ENCODE data around the gene WSB1. TPM values are rescaled to one million over a fixed set of nuclear protein-coding genes. Genes with fewer than 3 reads are reported as not detected.
"Not testable (repeated sequence)": the region's sequence is repeated elsewhere in the genome, so short reads cannot be mapped to it uniquely, and the experiment has no call there.

The WSB1 gene
- total and polyA plus RNA-seq, 2 donors (not counting 1 experiment from before 2014, with no cell fraction given), result 123 to 217 TPM

DNA sequence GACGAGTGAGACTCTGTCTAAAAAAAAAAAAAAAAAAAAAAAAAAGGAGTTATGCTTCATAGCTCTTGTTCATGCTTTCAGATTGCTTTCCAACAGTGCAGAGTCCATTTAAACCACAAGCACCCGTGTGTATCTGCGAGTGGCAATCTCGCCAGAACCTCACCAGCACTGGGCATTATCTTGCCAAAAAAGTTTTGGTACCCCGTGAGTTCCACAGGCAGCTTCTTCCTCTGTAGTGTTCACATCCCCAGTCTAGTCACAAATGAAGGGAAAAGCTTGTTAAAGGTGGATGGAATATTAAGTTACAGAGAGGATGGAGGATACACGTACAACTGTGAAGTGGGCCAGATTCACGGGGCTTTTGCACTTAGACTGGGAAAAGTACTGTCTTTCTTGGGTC lies 33.5 kb downstream of the WSB1 start:
- 87% methylated on average over 5 of the region's 7 CpGs for WGBS (ENCODE audit: insufficient coverage)
- POLR2A ChIA-PET, result no interaction called here
- CTCF ChIA-PET, result interaction anchor here (0.6 to 3.8 kb wide), 7 partner anchors 9 to 273 kb away, joined by 3 to 17 read pairs (median 4); no protein-coding TSS in a partner anchor

DNA sequence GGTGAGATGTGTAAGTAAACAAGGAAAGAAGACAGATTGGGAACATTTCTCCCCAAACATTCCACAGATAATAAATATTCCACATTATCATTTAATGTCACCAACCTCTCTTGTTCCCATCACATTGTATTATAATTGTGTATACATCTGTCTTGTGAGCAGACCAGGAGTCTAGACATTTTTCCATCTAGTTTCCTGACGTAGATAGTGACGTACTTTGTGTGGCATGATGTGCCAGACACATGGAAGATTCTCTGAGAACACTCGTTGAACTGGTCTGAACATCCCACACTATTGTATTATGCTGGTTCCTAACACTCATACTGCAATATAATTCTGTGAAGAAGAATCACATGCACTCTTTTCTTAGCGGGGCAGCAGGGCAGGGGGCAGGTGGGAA lies 34.0 kb downstream of the WSB1 start:
- H3K79me2 ChIP-seq (ENCODE audit: control insufficient read depth, insufficient read depth, low read length), result no peaks in the 10 kb centered on the region
- DNase-seq (no peak), ATAC-seq (ENCODE audit: low read depth) (no peak)
- Mint-ChIP-seq H3K27ac (no peak overlapping the region), H3K4me1 (peaks cover 20% of the 10 kb centered on the region), H3K27me3 (no peaks in the 10 kb centered on the region), H3K4me3 (no peak overlapping the region), H3K9me3 (ENCODE audit: insufficient read depth) (no peaks in the 10 kb centered on the region)
- ChIA-PET CTCF (interaction anchor here (0.6 to 3.8 kb wide), 3 partner anchors 16 to 132 kb away, joined by 4 to 17 read pairs (median 4); no protein-coding TSS in a partner anchor), POLR2A (no interaction called here)
- intact Hi-C loops (cut with micrococcal nuclease), result no loop called here
- H4K20me1 ChIP-seq (ENCODE audit: control insufficient read depth, insufficient read depth, low read length, poor library complexity, severe bottlenecking), result no peaks in the 10 kb centered on the region
- H2AFZ ChIP-seq (ENCODE audit: insufficient read depth, low read depth, low read length, poor library complexity, severe bottlenecking), result no peak overlapping the region
- no peak overlapping the region for H3K4me2 ChIP-seq (replicated peaks; ENCODE audit: low read depth, low read length, poor library complexity, severe bottlenecking)
- H3K9ac ChIP-seq (ENCODE audit: low read length), result no peak overlapping the region
- 93% methylated on average over 3 of the region's 4 CpGs for WGBS (ENCODE audit: insufficient coverage)
- TF ChIP-seq CTCF (IDR thresholded peaks at IDR 0.05), result no peak
- TF ChIP-seq EZH2 (IDR thresholded peaks at IDR 0.05; ENCODE audit: borderline replicate concordance, insufficient read depth, low read depth, low read length, poor library complexity, severe bottlenecking), result no peak
- no peak overlapping the region for H3K27ac ChIP-seq (ENCODE audit: low read length in 2 of 2)
- no peak overlapping the region for H3K4me3 ChIP-seq (ENCODE audit: control extremely low read depth in 1 of 5, extremely low read depth in 1 of 5, insufficient read depth in 1 of 5, low read depth in 2 of 5, low read length in 4 of 5)
- no peaks in the 10 kb centered on the region for H3K27me3 ChIP-seq (replicated peaks in 1 of 4; ENCODE audit: control extremely low read depth in 1 of 4, control insufficient read depth in 3 of 4, insufficient read depth in 4 of 4, low read length in 3 of 4)
- H3K9me3 ChIP-seq (ENCODE audit: control extremely low read depth in 1 of 3, control insufficient read depth in 2 of 3, insufficient read depth in 1 of 3, low read length in 2 of 3), result no peaks in the 10 kb centered on the region
- peaks cover 5 to 9% of the 10 kb centered on the region in 2 donors for H3K4me1 ChIP-seq (ENCODE audit: control insufficient read depth in 2 of 2, insufficient read depth in 2 of 2, low read length in 2 of 2)
- H3K36me3 ChIP-seq (replicated peaks in 1 of 2; ENCODE audit: control extremely low read depth in 1 of 2, control insufficient read depth in 1 of 2, extremely low read depth in 1 of 2, insufficient read depth in 2 of 2, low read length in 1 of 2), result no peaks in the 10 kb centered on the region

More for the DNA sequence above, 33.5 kb downstream of the WSB1 start:
- no peaks in the 10 kb centered on the region for H4K20me1 ChIP-seq (ENCODE audit: control insufficient read depth, insufficient read depth, low read length, poor library complexity, severe bottlenecking)
- no peaks in the 10 kb centered on the region for H3K27me3 Mint-ChIP-seq
- H3K9me3 ChIP-seq (ENCODE audit: control extremely low read depth in 1 of 3, control insufficient read depth in 2 of 3, insufficient read depth in 1 of 3, low read length in 2 of 3), result no peaks in the 10 kb centered on the region
- H3K27ac ChIP-seq (ENCODE audit: low read length in 2 of 2), result no peak overlapping the region
- intact Hi-C loops (cut with micrococcal nuclease), result no loop called here
- no peak overlapping the region for H3K4me2 ChIP-seq (replicated peaks; ENCODE audit: low read depth, low read length, poor library complexity, severe bottlenecking)
- no peak overlapping the region for H3K27ac Mint-ChIP-seq
- H2AFZ ChIP-seq (ENCODE audit: insufficient read depth, low read depth, low read length, poor library complexity, severe bottlenecking), result no peak overlapping the region
- no peak overlapping the region for H3K9ac ChIP-seq (ENCODE audit: low read length)
- no peak overlapping the region for H3K4me3 ChIP-seq (ENCODE audit: control extremely low read depth in 1 of 5, extremely low read depth in 1 of 5, insufficient read depth in 1 of 5, low read depth in 2 of 5, low read length in 4 of 5)
- H3K79me2 ChIP-seq (ENCODE audit: control insufficient read depth, insufficient read depth, low read length), result no peaks in the 10 kb centered on the region
- DNase-seq (no peak), ATAC-seq (ENCODE audit: low read depth) (no peak)
- H3K4me3 Mint-ChIP-seq, result no peak overlapping the region
- TF ChIP-seq EZH2 (IDR thresholded peaks at IDR 0.05; ENCODE audit: borderline replicate concordance, insufficient read depth, low read depth, low read length, poor library complexity, severe bottlenecking), result no peak
- TF ChIP-seq CTCF (IDR thresholded peaks at IDR 0.05), result no peak
- no peaks in the 10 kb centered on the region for H3K9me3 Mint-ChIP-seq (ENCODE audit: insufficient read depth)
- peaks cover 5 to 6% of the 10 kb centered on the region in 2 donors for H3K4me1 ChIP-seq (ENCODE audit: control insufficient read depth in 2 of 2, insufficient read depth in 2 of 2, low read length in 2 of 2)
- H3K27me3 ChIP-seq (replicated peaks in 1 of 4; ENCODE audit: control extremely low read depth in 1 of 4, control insufficient read depth in 3 of 4, insufficient read depth in 4 of 4, low read length in 3 of 4), result no peaks in the 10 kb centered on the region
- H3K36me3 ChIP-seq (replicated peaks in 1 of 2; ENCODE audit: control extremely low read depth in 1 of 2, control insufficient read depth in 1 of 2, extremely low read depth in 1 of 2, insufficient read depth in 2 of 2, low read length in 1 of 2), result no peaks in the 10 kb centered on the region
- peaks cover 16% of the 10 kb centered on the region for H3K4me1 Mint-ChIP-seq

- 97% methylated on average over 6 of the region's 9 CpGs for WGBS (ENCODE audit: insufficient coverage)
- intact Hi-C loops (cut with micrococcal nuclease); H3K4me3 Mint-ChIP-seq; H3K79me2 ChIP-seq (ENCODE audit: control insufficient read depth, insufficient read depth, low read length); H3K27me3 ChIP-seq (replicated peaks in 1 of 4; ENCODE audit: control extremely low read depth in 1 of 4, control insufficient read depth in 3 of 4, insufficient read depth in 4 of 4, low read length in 3 of 4); H3K9me3 ChIP-seq (ENCODE audit: control extremely low read depth in 1 of 3, control insufficient read depth in 2 of 3, insufficient read depth in 1 of 3, low read length in 2 of 3); H3K4me3 ChIP-seq (ENCODE audit: control extremely low read depth in 1 of 5, extremely low read depth in 1 of 5, insufficient read depth in 1 of 5, low read depth in 2 of 5, low read length in 4 of 5); H3K27ac ChIP-seq (ENCODE audit: low read length in 2 of 2); H4K20me1 ChIP-seq (ENCODE audit: control insufficient read depth, insufficient read depth, low read length, poor library complexity, severe bottlenecking); H3K9ac ChIP-seq (ENCODE audit: low read length); H3K4me2 ChIP-seq (replicated peaks; ENCODE audit: low read depth, low read length, poor library complexity, severe bottlenecking); ATAC-seq (ENCODE audit: low read depth); H3K9me3 Mint-ChIP-seq (ENCODE audit: insufficient read depth); H3K27me3 Mint-ChIP-seq; H3K36me3 ChIP-seq (replicated peaks in 1 of 2; ENCODE audit: control extremely low read depth in 1 of 2, control insufficient read depth in 1 of 2, extremely low read depth in 1 of 2, insufficient read depth in 2 of 2, low read length in 1 of 2); H2AFZ ChIP-seq (ENCODE audit: insufficient read depth, low read depth, low read length, poor library complexity, severe bottlenecking); H3K27ac Mint-ChIP-seq; POLR2A ChIA-PET; DNase-seq: not testable (repeated sequence)
- peaks cover 11 to 12% of the 10 kb centered on the region in 2 donors for H3K4me1 ChIP-seq (ENCODE audit: control insufficient read depth in 2 of 2, insufficient read depth in 2 of 2, low read length in 2 of 2)
- H3K4me1 Mint-ChIP-seq, result peaks cover 25% of the 10 kb centered on the region
- CTCF ChIA-PET, result interaction anchor here (1.1 to 3.8 kb wide), 2 partner anchors 9 to 92 kb away, joined by 3 to 17 read pairs; no protein-coding TSS in a partner anchor
Observed at GRCh38 chr17:27328686-27329085, 34.8 kb downstream of the WSB1 start.

Data from B cell (primary cell).